ENCODE measurements around the gene MYD88.

MYD88 gene

DNA sequence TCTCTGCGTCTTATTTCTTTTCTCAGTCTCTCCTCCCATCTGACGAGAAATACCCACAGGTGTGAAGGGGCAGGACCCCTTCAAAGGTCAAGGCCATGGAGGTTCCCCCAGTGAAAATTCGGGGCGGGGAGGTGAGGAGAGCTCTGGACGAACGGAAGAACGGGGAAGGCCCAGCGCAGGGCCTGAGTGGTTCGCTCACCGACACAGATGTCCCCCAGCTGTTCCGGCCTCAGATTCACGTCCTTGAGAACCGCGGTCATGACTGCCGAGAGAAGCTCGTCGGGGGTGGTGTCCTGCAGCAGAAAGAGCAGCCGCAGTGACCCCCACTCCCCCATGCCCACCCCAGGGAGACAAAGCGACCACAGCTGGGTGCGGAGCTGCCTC lies 2.1 kb upstream of the MYD88 start:
- TF ChIP-seq ZBTB7A (IDR thresholded peaks at IDR 0.05; ENCODE audit: low read depth), result 0 out of 2 replicates have a peak, but pooled peaks have one; percentile 22
- TF ChIP-seq RAD21 (IDR thresholded peaks at IDR 0.05; ENCODE audit: low read depth), result no peak

DNA sequence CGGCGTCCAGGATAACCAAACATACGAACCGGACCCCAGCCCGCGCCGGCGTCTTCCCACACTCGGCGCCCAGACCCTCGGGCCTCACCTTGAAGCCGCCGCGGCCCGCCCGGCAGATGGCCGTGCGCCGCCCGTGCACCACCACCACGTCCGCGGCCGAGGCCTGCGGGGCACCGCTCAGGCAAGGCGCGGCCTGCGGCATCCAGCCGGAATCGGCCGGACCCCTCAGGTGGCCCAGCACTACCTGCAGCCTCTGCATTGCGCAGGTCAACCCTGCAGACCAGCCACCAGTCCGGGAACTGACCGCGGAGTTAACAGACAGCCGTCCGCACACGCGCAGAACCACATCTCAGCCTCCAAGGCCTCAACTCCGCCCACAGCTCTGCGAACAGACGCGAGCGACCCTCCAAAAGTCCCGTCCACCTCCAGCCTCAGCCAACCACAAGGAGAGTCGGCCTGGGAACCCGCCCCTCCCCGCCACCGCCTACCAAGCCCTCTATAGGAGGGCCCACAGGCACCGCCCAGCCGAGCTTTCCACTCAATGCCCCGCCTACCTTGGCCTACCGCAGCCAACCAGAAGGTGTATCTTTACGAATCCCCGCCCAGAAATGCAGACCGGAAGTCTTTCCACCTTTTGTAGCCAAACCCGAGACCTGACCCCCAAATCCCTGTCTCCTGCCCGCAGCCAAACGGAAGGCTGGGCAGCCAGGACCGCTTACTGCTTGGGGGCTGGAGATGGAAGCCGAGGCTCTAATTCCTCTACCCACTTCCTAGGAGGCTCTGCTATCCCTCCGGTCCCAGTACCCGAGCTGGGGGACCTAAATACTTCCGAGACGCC lies 1.5 kb upstream of the MYD88 start, which contains the start of gene ACAA1:
ACAA1 (minus strand) TSS at position 351 of the 838 bp plus-strand sequence; CDS start at position 259, 92 bp downstream.
- peak; percentile 44; the same call in 1 of the 2 replicates for TF ChIP-seq CREB1 (IDR thresholded peaks at IDR 0.05; ENCODE audit: low read depth)
- TF ChIP-seq, protein P1, sequence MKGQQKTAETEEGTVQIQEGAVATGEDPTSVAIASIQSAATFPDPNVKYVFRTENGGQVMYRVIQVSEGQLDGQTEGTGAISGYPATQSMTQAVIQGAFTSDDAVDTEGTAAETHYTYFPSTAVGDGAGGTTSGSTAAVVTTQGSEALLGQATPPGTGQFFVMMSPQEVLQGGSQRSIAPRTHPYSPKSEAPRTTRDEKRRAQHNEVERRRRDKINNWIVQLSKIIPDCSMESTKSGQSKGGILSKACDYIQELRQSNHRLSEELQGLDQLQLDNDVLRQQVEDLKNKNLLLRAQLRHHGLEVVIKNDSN (IDR thresholded peaks at IDR 0.05), result no peak; the same call in 1 of the 2 replicates
- TF ChIP-seq CEBPB (IDR thresholded peaks at IDR 0.05), result no peak
- TF ChIP-seq YY1 (IDR thresholded peaks at IDR 0.05; ENCODE audit: low read depth), result 0 out of 2 replicates have a peak, but pooled peaks have one; percentile 34
- TF ChIP-seq TEAD4 (IDR thresholded peaks at IDR 0.05), result peak; percentile 3; the same call in 1 of the 2 replicates
- peak; percentile 5; the same call in 1 of the 2 replicates for TF ChIP-seq EP300 (IDR thresholded peaks at IDR 0.05; ENCODE audit: borderline replicate concordance)
- 0 out of 2 replicates have a peak, but pooled peaks have one; percentile 12 for TF ChIP-seq ZBTB7A (IDR thresholded peaks at IDR 0.05; ENCODE audit: low read depth)
- TF ChIP-seq TCF12 (IDR thresholded peaks at IDR 0.05; ENCODE audit: low read depth), result no peak; the same call in 1 of the 2 replicates
- TF ChIP-seq, protein P2, sequence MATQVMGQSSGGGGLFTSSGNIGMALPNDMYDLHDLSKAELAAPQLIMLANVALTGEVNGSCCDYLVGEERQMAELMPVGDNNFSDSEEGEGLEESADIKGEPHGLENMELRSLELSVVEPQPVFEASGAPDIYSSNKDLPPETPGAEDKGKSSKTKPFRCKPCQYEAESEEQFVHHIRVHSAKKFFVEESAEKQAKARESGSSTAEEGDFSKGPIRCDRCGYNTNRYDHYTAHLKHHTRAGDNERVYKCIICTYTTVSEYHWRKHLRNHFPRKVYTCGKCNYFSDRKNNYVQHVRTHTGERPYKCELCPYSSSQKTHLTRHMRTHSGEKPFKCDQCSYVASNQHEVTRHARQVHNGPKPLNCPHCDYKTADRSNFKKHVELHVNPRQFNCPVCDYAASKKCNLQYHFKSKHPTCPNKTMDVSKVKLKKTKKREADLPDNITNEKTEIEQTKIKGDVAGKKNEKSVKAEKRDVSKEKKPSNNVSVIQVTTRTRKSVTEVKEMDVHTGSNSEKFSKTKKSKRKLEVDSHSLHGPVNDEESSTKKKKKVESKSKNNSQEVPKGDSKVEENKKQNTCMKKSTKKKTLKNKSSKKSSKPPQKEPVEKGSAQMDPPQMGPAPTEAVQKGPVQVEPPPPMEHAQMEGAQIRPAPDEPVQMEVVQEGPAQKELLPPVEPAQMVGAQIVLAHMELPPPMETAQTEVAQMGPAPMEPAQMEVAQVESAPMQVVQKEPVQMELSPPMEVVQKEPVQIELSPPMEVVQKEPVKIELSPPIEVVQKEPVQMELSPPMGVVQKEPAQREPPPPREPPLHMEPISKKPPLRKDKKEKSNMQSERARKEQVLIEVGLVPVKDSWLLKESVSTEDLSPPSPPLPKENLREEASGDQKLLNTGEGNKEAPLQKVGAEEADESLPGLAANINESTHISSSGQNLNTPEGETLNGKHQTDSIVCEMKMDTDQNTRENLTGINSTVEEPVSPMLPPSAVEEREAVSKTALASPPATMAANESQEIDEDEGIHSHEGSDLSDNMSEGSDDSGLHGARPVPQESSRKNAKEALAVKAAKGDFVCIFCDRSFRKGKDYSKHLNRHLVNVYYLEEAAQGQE (IDR thresholded peaks at IDR 0.05; ENCODE audit: low read depth), result no peak
- peak; percentile 37; the same call in 1 of the 2 replicates for TF ChIP-seq FOXM1 (IDR thresholded peaks at IDR 0.05; ENCODE audit: borderline replicate concordance, low read depth)
- TF ChIP-seq RAD21 (IDR thresholded peaks at IDR 0.05; ENCODE audit: low read depth), result no peak
- no peak for TF ChIP-seq EGR1 (IDR thresholded peaks at IDR 0.05)
- peak; percentile 75; the same call in 1 of the 2 replicates for TF ChIP-seq TAF1 (IDR thresholded peaks at IDR 0.05; ENCODE audit: low read depth)

DNA sequence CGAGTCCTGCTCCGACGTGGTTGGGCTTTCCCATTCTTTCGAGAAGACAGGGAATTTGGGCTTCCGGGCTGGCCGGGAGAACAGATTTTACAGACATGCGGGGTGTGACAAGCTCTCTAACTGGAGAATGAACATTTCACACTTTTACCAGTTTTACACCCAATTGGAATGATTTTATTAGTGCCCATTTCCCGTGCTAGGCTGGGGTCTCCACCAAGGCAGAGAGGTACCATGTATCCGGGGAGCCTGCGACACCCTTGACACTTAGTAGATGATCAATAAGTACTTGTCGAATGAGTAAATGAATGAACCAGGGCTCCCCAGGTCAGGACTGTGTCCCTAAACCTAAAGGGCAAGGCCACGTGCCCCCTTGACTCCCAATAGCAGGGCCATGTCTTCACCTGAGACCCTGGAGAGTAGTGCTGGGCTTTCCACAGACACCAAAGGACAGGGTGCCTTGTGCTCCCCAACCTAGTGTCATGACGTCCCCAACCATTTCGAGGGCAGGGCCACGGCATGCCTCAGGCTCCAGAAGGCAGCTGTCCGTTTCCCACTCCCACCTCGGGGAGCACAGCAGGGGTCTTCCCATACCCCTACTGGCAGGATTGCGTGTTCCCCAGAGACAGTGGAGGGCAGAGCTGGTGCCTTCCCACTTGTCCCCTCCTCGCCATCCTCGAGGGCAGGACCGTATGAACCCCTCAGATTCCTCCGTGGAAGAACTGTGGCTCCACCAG lies 679 bp upstream of the MYD88 start:
- TF ChIP-seq RAD21 (IDR thresholded peaks at IDR 0.05; ENCODE audit: low read depth) (no peak), CREB1 (IDR thresholded peaks at IDR 0.05; ENCODE audit: low read depth) (no peak), EP300 (IDR thresholded peaks at IDR 0.05; ENCODE audit: borderline replicate concordance) (no peak), CEBPB (IDR thresholded peaks at IDR 0.05) (no peak), TCF12 (IDR thresholded peaks at IDR 0.05; ENCODE audit: low read depth) (no peak), EGR1 (IDR thresholded peaks at IDR 0.05) (no peak), YY1 (IDR thresholded peaks at IDR 0.05; ENCODE audit: low read depth) (no peak), FOXM1 (IDR thresholded peaks at IDR 0.05; ENCODE audit: borderline replicate concordance, low read depth) (no peak), TEAD4 (IDR thresholded peaks at IDR 0.05) (no peak; the same call in 1 of the 2 replicates), ZBTB7A (IDR thresholded peaks at IDR 0.05; ENCODE audit: low read depth) (no peak), NFIC (IDR thresholded peaks at IDR 0.05) (no peak), TAF1 (IDR thresholded peaks at IDR 0.05; ENCODE audit: low read depth) (no peak)
- TF ChIP-seq, protein P2 (IDR thresholded peaks at IDR 0.05; ENCODE audit: low read depth), result no peak
- TF ChIP-seq, protein P3, sequence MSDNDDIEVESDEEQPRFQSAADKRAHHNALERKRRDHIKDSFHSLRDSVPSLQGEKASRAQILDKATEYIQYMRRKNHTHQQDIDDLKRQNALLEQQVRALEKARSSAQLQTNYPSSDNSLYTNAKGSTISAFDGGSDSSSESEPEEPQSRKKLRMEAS (IDR thresholded peaks at IDR 0.05), result no peak
- TF ChIP-seq, protein P1 (IDR thresholded peaks at IDR 0.05), result no peak

DNA sequence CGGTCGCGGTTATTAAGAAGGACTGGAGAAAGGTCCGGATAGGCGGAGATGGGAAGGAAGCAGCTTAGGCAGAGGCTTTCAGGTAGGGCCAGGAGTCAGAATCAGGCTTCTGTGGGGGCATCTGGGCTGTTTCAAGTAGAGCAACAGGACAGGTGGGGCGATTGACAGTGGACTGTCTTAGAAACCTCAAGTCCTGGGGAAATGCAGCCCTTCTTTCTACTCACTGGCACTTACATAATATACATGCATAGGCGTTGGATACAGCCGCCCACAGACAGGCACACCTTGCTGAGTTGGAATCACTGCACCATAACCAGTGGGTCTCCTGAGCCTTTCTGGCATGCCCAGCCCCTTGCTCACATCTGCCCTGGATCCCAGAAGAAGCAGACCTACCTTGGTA lies 730 bp downstream of the MYD88 start:
- TF ChIP-seq, protein P3 (IDR thresholded peaks at IDR 0.05), result no peak
- TF ChIP-seq YY1 (IDR thresholded peaks at IDR 0.05; ENCODE audit: low read depth) (no peak), TCF12 (IDR thresholded peaks at IDR 0.05; ENCODE audit: low read depth) (no peak), NFIC (IDR thresholded peaks at IDR 0.05) (no peak), RAD21 (IDR thresholded peaks at IDR 0.05; ENCODE audit: low read depth) (no peak), EP300 (IDR thresholded peaks at IDR 0.05; ENCODE audit: borderline replicate concordance) (no peak), EGR1 (IDR thresholded peaks at IDR 0.05) (no peak), TEAD4 (IDR thresholded peaks at IDR 0.05) (no peak), CEBPB (IDR thresholded peaks at IDR 0.05) (no peak)
- TF ChIP-seq, protein P1 (IDR thresholded peaks at IDR 0.05), result no peak
- TF ChIP-seq, protein P2 (IDR thresholded peaks at IDR 0.05; ENCODE audit: low read depth), result no peak
